GM12865 (cell line): ENCODE measurements around the gene PZP.

ENCODE experiments used
- DNase-seq: peaks from one replicate; pipeline ENCODE4 v3.0.0; 2010; ENCODE audit warnings: low read depth
- H3K4me3 ChIP-seq: 2 replicates; pipeline ENCODE4 v1.5.1; 2011; ENCODE audit warnings: mild to moderate bottlenecking, low read depth, low read length, control low read depth
- TF ChIP-seq, protein P1 (sequence below): IDR thresholded peaks from 2 replicates; pipeline ENCODE4 v1.5.1; 2011; ENCODE audit warnings: low read length, control low read depth, low read depth, inconsistent platforms; ENCODE audit not compliant: insufficient read depth; ENCODE audit errors: missing control alignments

Gene PZP

DNA sequence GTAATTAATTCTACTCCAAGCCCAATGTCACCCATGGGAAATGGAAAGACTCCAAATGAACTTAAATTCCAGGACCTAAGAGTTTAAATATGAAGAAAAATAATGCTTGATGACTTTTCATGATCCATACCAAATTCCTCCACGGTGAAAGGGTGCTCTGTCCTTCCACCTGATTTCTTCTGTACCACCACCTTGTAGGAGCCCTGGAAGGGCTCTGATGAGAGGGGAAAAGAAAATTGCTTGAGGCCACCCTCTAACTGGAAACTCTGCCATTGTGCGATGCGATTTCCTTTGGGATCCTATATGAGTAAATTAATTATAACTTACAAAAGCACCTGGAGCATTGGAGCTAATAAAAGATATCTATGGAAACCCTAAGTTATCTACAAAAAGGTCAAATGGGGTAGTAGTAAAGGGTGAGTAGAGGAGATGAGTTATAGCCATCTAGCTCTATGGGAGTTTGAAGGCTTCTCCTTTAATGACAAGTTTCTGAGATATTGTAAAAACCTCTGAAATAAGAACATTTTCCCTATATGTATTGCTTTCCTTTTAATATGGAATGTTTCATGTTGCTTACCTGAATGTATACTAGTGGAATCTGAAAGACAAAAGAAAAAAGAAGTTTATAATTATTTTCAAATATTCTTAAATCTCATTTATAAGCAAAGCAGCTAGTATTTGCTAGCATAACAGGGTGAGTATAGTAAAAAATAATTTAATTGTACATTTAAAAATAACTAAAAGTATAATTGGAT lies 98.3 kb downstream of the PZP start:
- TF ChIP-seq, protein P1, sequence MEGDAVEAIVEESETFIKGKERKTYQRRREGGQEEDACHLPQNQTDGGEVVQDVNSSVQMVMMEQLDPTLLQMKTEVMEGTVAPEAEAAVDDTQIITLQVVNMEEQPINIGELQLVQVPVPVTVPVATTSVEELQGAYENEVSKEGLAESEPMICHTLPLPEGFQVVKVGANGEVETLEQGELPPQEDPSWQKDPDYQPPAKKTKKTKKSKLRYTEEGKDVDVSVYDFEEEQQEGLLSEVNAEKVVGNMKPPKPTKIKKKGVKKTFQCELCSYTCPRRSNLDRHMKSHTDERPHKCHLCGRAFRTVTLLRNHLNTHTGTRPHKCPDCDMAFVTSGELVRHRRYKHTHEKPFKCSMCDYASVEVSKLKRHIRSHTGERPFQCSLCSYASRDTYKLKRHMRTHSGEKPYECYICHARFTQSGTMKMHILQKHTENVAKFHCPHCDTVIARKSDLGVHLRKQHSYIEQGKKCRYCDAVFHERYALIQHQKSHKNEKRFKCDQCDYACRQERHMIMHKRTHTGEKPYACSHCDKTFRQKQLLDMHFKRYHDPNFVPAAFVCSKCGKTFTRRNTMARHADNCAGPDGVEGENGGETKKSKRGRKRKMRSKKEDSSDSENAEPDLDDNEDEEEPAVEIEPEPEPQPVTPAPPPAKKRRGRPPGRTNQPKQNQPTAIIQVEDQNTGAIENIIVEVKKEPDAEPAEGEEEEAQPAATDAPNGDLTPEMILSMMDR = no peak
- DNase-seq = no peak
- H3K4me3 ChIP-seq = no peak overlapping the region

DNA sequence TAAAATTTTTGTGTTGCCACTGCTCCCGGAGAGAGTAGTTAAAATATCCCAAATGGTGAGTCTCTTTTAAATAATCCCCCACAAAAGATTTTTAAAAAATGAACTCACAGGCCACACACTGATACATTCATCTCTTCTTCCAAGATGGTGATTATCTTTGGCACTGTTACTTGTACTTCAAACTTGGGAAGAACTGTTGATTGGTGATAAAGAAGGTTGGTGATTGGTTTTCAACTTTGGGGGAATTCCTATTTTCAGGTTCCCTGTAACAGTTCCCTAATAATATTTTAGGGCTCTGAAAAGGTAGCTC lies 99.0 kb downstream of the PZP start:
- no peak for DNase-seq
- H3K4me3 ChIP-seq = no peak overlapping the region
- TF ChIP-seq, protein P1 = no peak

DNA sequence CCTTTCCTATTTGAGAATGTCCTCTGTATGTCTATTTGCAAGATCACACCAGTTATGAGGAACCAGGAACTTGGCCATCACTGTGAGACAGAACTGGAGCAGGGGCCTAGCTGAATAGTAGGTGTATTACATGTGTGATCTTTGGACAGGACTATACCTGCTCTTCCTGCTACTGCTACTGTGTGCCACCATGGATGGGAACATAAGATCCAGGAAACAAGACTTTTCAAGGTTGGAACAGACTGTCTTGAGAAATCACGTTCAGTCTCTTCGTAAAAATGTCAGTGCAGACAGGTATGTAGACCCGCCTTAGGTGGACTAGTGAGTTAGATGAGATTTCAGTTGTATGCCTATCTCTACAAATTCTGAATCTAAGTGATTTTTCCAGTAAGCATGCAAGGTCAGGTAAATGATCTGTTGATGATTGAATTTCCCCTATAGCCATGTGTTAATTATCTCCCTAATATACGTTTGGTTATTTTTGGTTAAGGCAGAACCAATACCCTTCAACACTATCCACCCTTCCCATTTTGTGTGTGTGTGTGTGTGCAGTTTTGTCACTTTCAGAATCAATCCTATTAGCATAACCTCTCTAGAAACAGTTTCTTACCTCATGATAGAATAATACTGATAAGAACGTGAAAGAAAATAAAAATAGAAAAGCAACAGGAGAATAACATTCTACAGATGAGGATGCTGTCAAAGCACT lies 99.5 kb downstream of the PZP start:
- TF ChIP-seq, protein P1 = no peak
- no peak for DNase-seq
- H3K4me3 ChIP-seq = no peak overlapping the region

DNA sequence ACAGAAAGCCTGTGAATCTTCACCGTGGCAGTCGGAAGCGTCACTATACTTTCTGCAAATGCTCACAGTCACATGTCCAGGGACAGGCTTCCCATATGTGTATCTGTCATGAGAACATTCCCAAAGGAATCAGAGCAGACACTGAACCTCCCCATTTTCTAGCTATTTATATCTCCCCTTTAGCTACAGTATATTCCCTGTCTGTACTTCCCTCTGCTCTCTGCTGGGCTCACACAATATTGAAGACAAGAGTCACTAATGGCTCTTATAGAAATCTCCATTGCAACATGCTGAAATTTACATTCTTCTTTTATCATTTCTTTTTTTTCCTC lies 100.7 kb downstream of the PZP start:
- TF ChIP-seq, protein P1 = no peak
- no peak for DNase-seq
- H3K4me3 ChIP-seq = no peak overlapping the region

DNA sequence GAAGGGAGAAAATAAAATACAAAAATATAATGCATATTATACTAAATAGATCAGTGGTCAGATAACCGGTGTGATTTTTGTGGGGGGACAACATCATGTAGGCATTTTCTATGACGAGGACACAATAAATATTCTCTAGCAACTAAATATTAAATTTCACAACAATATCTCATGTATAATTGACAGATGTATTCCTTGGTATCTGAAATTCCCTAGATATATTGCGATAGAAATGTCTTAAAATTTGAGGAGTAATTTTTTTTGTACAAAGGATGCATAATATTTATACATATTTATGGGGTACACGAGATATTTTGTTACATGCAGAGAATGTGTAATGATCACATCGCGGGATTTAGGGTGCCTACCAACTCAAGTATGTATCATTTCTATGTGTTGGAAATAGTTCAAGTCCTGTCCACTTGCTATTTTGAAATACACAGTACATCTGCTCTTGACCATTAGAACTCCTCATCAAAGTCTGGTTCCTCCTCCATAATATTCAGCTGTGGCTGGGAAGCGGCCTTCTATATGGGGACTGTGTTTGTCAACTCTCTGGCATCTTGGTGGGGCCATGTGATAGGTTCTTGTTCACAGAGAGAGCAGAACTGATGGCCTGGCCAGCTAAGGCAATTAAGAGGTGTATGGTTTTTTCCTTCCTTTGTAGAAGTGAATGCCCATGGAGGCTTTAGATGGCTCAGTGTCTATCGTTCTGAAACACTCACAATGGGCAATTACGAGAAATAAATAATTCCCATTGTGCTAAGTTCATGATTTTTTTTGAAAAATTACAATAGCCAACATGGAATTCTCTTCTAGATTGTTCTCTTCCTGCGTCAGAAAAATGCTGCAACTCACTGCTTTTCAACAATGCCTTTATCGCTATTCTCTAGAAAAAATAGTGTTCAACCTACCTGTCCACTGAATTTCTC lies 101.3 kb downstream of the PZP start:
- no peak for DNase-seq
- TF ChIP-seq, protein P1 = no peak
- H3K4me3 ChIP-seq = no peak overlapping the region

DNA sequence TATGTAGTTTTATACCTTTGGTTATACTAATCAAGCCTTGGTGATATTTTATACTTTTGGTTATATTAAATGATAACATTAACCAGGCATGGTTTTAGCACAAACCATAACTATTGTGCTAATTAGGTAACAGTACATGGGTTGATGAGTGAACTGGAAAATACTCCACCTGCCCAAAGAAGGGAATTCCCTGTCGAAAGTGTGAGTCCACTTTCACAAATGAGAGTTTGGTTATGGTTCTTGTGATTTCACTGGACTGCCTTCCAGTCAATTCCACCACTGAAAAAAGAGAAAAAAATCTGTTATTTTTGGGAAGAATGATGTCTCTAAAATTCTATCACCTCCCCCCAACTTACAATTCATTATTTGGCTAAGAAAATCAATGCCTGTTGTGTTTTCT lies 102.1 kb downstream of the PZP start:
- H3K4me3 ChIP-seq = no peak overlapping the region
- TF ChIP-seq, protein P1 = no peak
- DNase-seq = no peak
